K562 (cell line): ENCODE results near the gene RAB6B. TPM values are rescaled to one million over a fixed set of nuclear protein-coding genes. Genes with fewer than 3 reads are reported as not detected.

Experiments used
- ATAC-seq: fragments of 200-7000 bp; cut with Tn5 transposase; 3 replicates; pipeline ENCODE4 v1.9.1; 2020; ENCODE audit warnings: moderate library complexity
- BruUV-seq: library from RNA; stranded (reverse); fragments of 400-500 nt; replicated peaks from 2 replicates; lab custom pipeline; 2021; lab: Mats Ljungman, UMichigan
- CTCF ChIA-PET: fragments of 300-600 bp; formaldehyde crosslinking; extraction: SDS; loops from one replicate; lab custom pipeline; 2021; ENCODE audit warnings: low intra/inter-chr PET ratio; lab: Yijun Ruan, JAX
- POLR2A ChIA-PET: fragments of 300-600, 350-650 bp; sonication (Branson Sonifier 250); formaldehyde crosslinking; extraction: SDS; loops from one replicate; lab custom pipeline; 2021; ENCODE audit warnings: antibody characterized with exemption, inconsistent platforms; lab: Yijun Ruan, JAX
- DNase-seq, 4 experiments: peaks; one replicate each; pipeline versions ENCODE4 v3.0.0 to v3.0.0-alpha.2; 2011 to 2018; ENCODE audit warnings: low spot score in 3 of 4, mixed read lengths in 3 of 4; ENCODE audit errors: extremely low read depth in 1 of 4
- FAIRE-seq: peaks from 2 replicates; lab custom pipeline; 2011; peaks lifted over from hg19 to GRCh38; lab: Jason Lieb, UNC
- H2AFZ ChIP-seq: 2 replicates; pipeline ENCODE4 v1.6.0; 2011; ENCODE audit warnings: low read depth, low read length, control low read depth, inconsistent platforms
- H3K27ac ChIP-seq: fragments of 200-600 bp; 3 replicates; pipeline ENCODE4 v1.8.0; 2011; ENCODE audit warnings: low read depth, mild to moderate bottlenecking, control low read depth, inconsistent platforms, low read length, moderate library complexity, mixed read lengths; ENCODE audit errors: extremely low read depth
- H3K27me3 ChIP-seq, 2 experiments: fragments of 300-600 bp in 1 of 2; 2 replicates in 1 of 2; 3 replicates in 1 of 2; pipeline versions ENCODE4 v1.6.0 to v1.8.0; 2011; ENCODE audit warnings: inconsistent platforms in 2 of 2, low read length in 2 of 2, mild to moderate bottlenecking in 1 of 2, mixed read lengths in 1 of 2, moderate library complexity in 1 of 2; ENCODE audit not compliant: control insufficient read depth in 2 of 2, insufficient read depth in 2 of 2
- H3K36me3 ChIP-seq: fragments of 300-600 bp; 3 replicates; pipeline ENCODE4 v1.8.0; 2011; ENCODE audit warnings: mild to moderate bottlenecking, low read length, inconsistent platforms; ENCODE audit not compliant: control insufficient read depth, insufficient read depth
- H3K4me1 ChIP-seq, 2 experiments: fragments of 200-600 bp in 1 of 2; replicated peaks in 1 of 2; 2 replicates in 1 of 2; 3 replicates in 1 of 2; pipeline versions ENCODE4 v1.5.1 to v1.8.0; 2011; ENCODE audit warnings: inconsistent platforms in 2 of 2, low read length in 2 of 2, mild to moderate bottlenecking in 1 of 2, mixed read lengths in 1 of 2, moderate library complexity in 1 of 2; ENCODE audit not compliant: control insufficient read depth in 2 of 2, insufficient read depth in 2 of 2
- H3K4me2 ChIP-seq: 2 replicates; pipeline ENCODE4 v1.6.1; 2011; ENCODE audit warnings: low read length, control low read depth, inconsistent platforms, mixed read lengths; ENCODE audit not compliant: insufficient read depth
- H3K4me3 ChIP-seq: fragments of 200-600 bp; sonication (generic), shearing (Covaris generic); 2 replicates; pipeline ENCODE4 v1.5.1; 2016; ENCODE audit warnings: control low read depth, inconsistent platforms
- H3K79me2 ChIP-seq: fragments of 200-600 bp; 3 replicates; pipeline ENCODE4 v1.8.0; 2011; ENCODE audit warnings: low read length, inconsistent platforms; ENCODE audit not compliant: control insufficient read depth, insufficient read depth
- H3K9ac ChIP-seq, 2 experiments: 2 replicates each; pipeline versions ENCODE4 v1.6.0 to v1.6.1; 2011; ENCODE audit warnings: low read depth in 2 of 2, low read length in 2 of 2, control low read depth in 1 of 2, inconsistent platforms in 1 of 2, mild to moderate bottlenecking in 1 of 2, mixed read lengths in 1 of 2; ENCODE audit not compliant: insufficient read depth in 1 of 2
- H3K9me1 ChIP-seq: one replicate; pipeline ENCODE4 v1.6.0; 2011; ENCODE audit warnings: inconsistent platforms, mild to moderate bottlenecking, low read length, moderate library complexity; ENCODE audit not compliant: control insufficient read depth, insufficient read depth
- H3K9me3 ChIP-seq: replicated peaks from 2 replicates; pipeline ENCODE4 v1.5.1; 2011; ENCODE audit warnings: low read depth, low read length, inconsistent platforms; ENCODE audit not compliant: control insufficient read depth, insufficient read depth
- H4K20me1 ChIP-seq: replicated peaks from 2 replicates; pipeline ENCODE4 v1.6.1; 2011; ENCODE audit warnings: low read length, inconsistent platforms, mixed read lengths; ENCODE audit not compliant: control insufficient read depth, insufficient read depth
- AFF4 ChIP-seq: sonication (generic); formaldehyde crosslinking; IDR thresholded peaks from 2 replicates; pipeline ENCODE4 v1.8.0; 2023; ENCODE audit warnings: mild to moderate bottlenecking, missing genetic modification reagents
- CREB3L1 ChIP-seq: fragments of 450-650 bp; IDR thresholded peaks from 2 replicates; pipeline ENCODE4 v1.6.1; 2014; ENCODE audit warnings: low read depth, mild to moderate bottlenecking, moderate library complexity, borderline replicate concordance
- FOXJ3 ChIP-seq: sonication (generic); formaldehyde crosslinking; IDR thresholded peaks from 2 replicates; pipeline ENCODE4 v1.4.0; 2020; ENCODE audit warnings: mild to moderate bottlenecking, missing genetic modification reagents
- HDAC6 ChIP-seq: IDR thresholded peaks from 2 replicates; pipeline ENCODE4 v1.6.1; 2012; ENCODE audit warnings: low read depth, mild to moderate bottlenecking, control low read depth, inconsistent platforms, low read length, moderate library complexity
- HNRNPL ChIP-seq: fragments of 200-400 bp; formaldehyde crosslinking; IDR thresholded peaks from 2 replicates; pipeline ENCODE4 v1.6.1; 2017; ENCODE audit warnings: low read depth, mild to moderate bottlenecking, low read length
- KDM1A ChIP-seq, 2 experiments: fragments of 450-650 bp; IDR thresholded peaks; 2 replicates each; pipeline ENCODE4 v1.6.1; 2016; ENCODE audit warnings: mild to moderate bottlenecking in 2 of 2
- KDM5B ChIP-seq: fragments of 200-600 bp; sonication (generic); IDR thresholded peaks from 2 replicates; pipeline ENCODE4 v1.6.1; 2012; ENCODE audit warnings: low read depth, mild to moderate bottlenecking, moderate library complexity, low read length, control low read depth, inconsistent platforms; ENCODE audit not compliant: insufficient replicate concordance
- KHSRP ChIP-seq: fragments of 450-650 bp; IDR thresholded peaks from 2 replicates; pipeline ENCODE4 v1.6.1; 2017
- MAX ChIP-seq: sonication (generic); formaldehyde crosslinking; IDR thresholded peaks from 2 replicates; pipeline ENCODE4 v1.9.0; 2022; ENCODE audit warnings: mild to moderate bottlenecking, missing genetic modification reagents
- MCM2 ChIP-seq: fragments of 450-650 bp; IDR thresholded peaks from 2 replicates; pipeline ENCODE4 v1.6.1; 2017; ENCODE audit warnings: low read depth, mild to moderate bottlenecking
- NFIX ChIP-seq: fragments of 250-450 bp; sonication (Bioruptor Pico); IDR thresholded peaks from 2 replicates; pipeline ENCODE4 v1.4.0; 2020; ENCODE audit warnings: low read depth, mild to moderate bottlenecking, moderate library complexity
- PHTF2 ChIP-seq: fragments of 250-450 bp; sonication (Bioruptor Pico); IDR thresholded peaks from 2 replicates; pipeline ENCODE4 v1.5.0; 2021; ENCODE audit warnings: mild to moderate bottlenecking
- SIN3A ChIP-seq, 2 experiments: fragments of 150-350 bp in 1 of 2; IDR thresholded peaks; 2 replicates each; pipeline ENCODE4 v1.6.1; 2011 to 2016; ENCODE audit warnings: borderline replicate concordance in 2 of 2, low read depth in 2 of 2, low read length in 2 of 2, mild to moderate bottlenecking in 2 of 2, moderate library complexity in 2 of 2; ENCODE audit not compliant: control insufficient read depth in 1 of 2
- SMARCB1 ChIP-seq: IDR thresholded peaks from 2 replicates; pipeline ENCODE4 v1.6.1; 2011; ENCODE audit warnings: improper control_type of control experiment, low read depth; ENCODE audit not compliant: insufficient read length
- SRF ChIP-seq, 2 experiments: fragments of 250-450, 450-650 bp in 1 of 2; sonication (Bioruptor Pico) in 1 of 2; sonication (generic) in 1 of 2; formaldehyde crosslinking; IDR thresholded peaks; 2 replicates each; pipeline versions ENCODE4 v1.5.0 to v1.5.1; 2020 to 2022; ENCODE audit warnings: mild to moderate bottlenecking in 1 of 2, missing genetic modification reagents in 1 of 2
- STAG1 ChIP-seq: sonication (generic); formaldehyde crosslinking; IDR thresholded peaks from 2 replicates; pipeline ENCODE4 v1.5.0; 2020; ENCODE audit warnings: missing genetic modification reagents, borderline replicate concordance
- TCF3 ChIP-seq: sonication (generic); formaldehyde crosslinking; IDR thresholded peaks from 2 replicates; pipeline ENCODE4 v1.4.0; 2020; ENCODE audit warnings: mild to moderate bottlenecking, missing genetic modification reagents
- WGBS: fragments of 100-300 bp; shearing (Covaris generic); methylation state at CpG from one replicate; pipeline ENCODE4 v1.1.6; 2016; ENCODE audit warnings: low coverage, mixed read lengths; ENCODE audit not compliant: insufficient coverage; ENCODE audit errors: missing lambda C conversion rate; 5-methylcytosine and 5-hydroxymethylcytosine counted together
- in situ Hi-C: fragments of 300-500 bp; cut with MboI; formaldehyde crosslinking; loops from 4 replicates; pipeline ENCODE4 v1.15.0; 2018; ENCODE audit warnings: inconsistent platforms, mixed read lengths
- intact Hi-C: fragments of 100-400 bp; cut with micrococcal nuclease; formaldehyde crosslinking; loops from 2 replicates; pipeline ENCODE4 v1.14.2; 2022
- polyA plus RNA-seq, 8 experiments: library from polyadenylated mRNA; depleted of rRNA in 4 of 8; stranded (reverse) in 5 of 8; unstranded in 3 of 8; fragments of >200 nt; fragmentation: Nextera tagmentation in 2 of 8; fragmentation: Illumina TruSeq in 1 of 8; extraction: Ambion mirVana in 2 of 8; extraction: Trizol in 1 of 8; gene quantifications; 2 replicates each; pipeline versions ENCODE4 v1.2.1 to v1.2.3, GENCODE V29; 2011 to 2014; ENCODE audit warnings: inconsistent platforms in 1 of 8, missing spikeins in 1 of 8
- total RNA-seq, 7 experiments: library from RNA; depleted of rRNA in 6 of 7; stranded (reverse); fragments of >200 nt in 6 of 7; fragmentation: Illumina TruSeq in 2 of 7; extraction: Trizol in 2 of 7; gene quantifications; 2 replicates each; pipeline versions ENCODE4 v1.2.1 to v1.2.3, GENCODE V29; 2011 to 2021; ENCODE audit warnings: low replicate concordance in 1 of 7

The RAB6B gene
- total and polyA plus RNA-seq, 9 of the 15 experiments (the other 6 are each of a cell fraction or from before 2014, with no cell fraction given) = 0.60 to 18.1 (median 1.5) TPM

GRCh38 chr3:133890972-133891644, 4.6 kb downstream of the RAB6B start:
- peaks cover 18% of the 10 kb centered on the region for H3K79me2 ChIP-seq
- intact Hi-C loops (no loop called here), in situ Hi-C loops (no loop called here)
- H3K9ac ChIP-seq = no peak overlapping the region
- H3K9me1 ChIP-seq = no peaks in the 10 kb centered on the region
- no peak overlapping the region for H3K4me3 ChIP-seq
- H3K27ac ChIP-seq = no peak overlapping the region
- H3K36me3 ChIP-seq = no peaks in the 10 kb centered on the region
- no peak overlapping the region for H3K4me2 ChIP-seq
- POLR2A ChIA-PET = no interaction called here
- no peaks in the 10 kb centered on the region for H3K27me3 ChIP-seq
- H3K4me1 ChIP-seq = peaks cover 24 to 38% of the 10 kb centered on the region in 2 experiments; a peak in 4 of 5 replicates
- no peak for ATAC-seq
- TF ChIP-seq SMARCB1 (no peak), AFF4 (CRISPR knock-in tag) (no peak), SRF (CRISPR knock-in tag; IDR thresholded peaks at IDR 0.05) (no peak), KDM5B (no peak), HNRNPL (no peak), MCM2 (no peak), KDM1A (IDR thresholded peaks at IDR 0.05) (no peak), TCF3 (CRISPR knock-in tag) (no peak), CREB3L1 (no peak), SIN3A (IDR thresholded peaks at IDR 0.05; ENCODE audit: borderline replicate concordance in 2 of 2, control insufficient read depth in 1 of 2, low read depth in 2 of 2, low read length in 2 of 2) (no peak), FOXJ3 (CRISPR knock-in tag) (no peak), STAG1 (CRISPR knock-in tag) (no peak), KHSRP (no peak), NFIX (no peak), MAX (CRISPR knock-in tag) (no peak), HDAC6 (no peak), PHTF2 (no peak)
- no peaks in the 10 kb centered on the region for H3K9me3 ChIP-seq
- 0 out of 2 replicates have a peak, but pooled peaks cover 3% of the 10 kb centered on the region for H4K20me1 ChIP-seq
- no peak for FAIRE-seq
- no peak for DNase-seq
- BruUV-seq = no TSS peak
- CTCF ChIA-PET = no interaction called here
- no peak overlapping the region for H2AFZ ChIP-seq
- 67% methylated on average over 4 of the region's 5 CpGs for WGBS
